HG02943 (cell line): ENCODE measurements around the gene SLC35F3.

Experiments used
- ATAC-seq: cut with Tn5 transposase; IDR thresholded peaks from one replicate; pipeline ENCODE4 v1.9.1; 2021; ENCODE audit warnings: mild to moderate bottlenecking, low read depth, moderate library complexity; ENCODE audit not compliant: unreplicated experiment

SLC35F3 gene

DNA sequence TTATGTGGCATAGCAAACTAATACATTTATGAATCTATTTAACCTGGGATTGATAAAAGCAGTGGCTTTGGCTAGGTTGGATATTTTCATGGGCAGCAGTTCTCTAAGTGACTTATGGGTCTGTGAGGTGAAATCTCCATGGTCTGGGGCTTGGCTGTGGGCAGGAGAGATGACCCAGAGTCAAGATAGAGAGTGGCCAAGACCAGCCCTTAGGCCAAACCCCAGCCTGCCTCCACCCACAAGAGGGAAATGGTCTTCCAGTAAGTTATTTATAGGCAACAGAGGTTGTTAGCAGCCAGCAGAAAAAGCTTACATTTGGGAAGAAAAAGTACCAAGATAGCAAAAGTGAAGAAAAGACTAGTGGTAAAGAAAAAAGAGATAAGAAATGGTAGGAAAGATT, 61.4 kb downstream of the SLC35F3 start:
- ATAC-seq = no peak

DNA sequence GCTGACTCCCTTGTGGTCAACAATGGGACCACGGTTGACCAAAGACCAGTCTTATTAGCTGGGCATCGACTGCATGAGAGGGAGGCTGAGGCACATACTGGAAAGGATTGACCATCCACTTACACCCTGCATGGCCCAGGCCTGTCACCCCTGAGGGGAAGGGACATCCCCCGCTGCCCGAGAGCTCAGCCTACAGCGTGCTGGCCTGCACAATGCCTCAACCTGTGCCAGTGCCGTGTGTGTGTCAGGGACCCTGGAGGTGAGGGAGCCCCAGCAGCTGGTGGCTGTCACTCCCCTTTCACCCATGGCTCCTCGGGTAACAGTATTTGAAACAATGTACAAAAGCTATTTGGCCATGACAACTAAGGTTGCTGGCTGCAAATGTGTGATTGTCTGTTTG, 67.3 kb downstream of the SLC35F3 start:
- no peak for ATAC-seq

GRCh38 chr1:233972563-233972950, 68.1 kb downstream of the SLC35F3 start:
- no peak for ATAC-seq

- ATAC-seq = no peak
Observed at GRCh38 chr1:233972951-233973635, 68.6 kb downstream of the SLC35F3 start.

DNA sequence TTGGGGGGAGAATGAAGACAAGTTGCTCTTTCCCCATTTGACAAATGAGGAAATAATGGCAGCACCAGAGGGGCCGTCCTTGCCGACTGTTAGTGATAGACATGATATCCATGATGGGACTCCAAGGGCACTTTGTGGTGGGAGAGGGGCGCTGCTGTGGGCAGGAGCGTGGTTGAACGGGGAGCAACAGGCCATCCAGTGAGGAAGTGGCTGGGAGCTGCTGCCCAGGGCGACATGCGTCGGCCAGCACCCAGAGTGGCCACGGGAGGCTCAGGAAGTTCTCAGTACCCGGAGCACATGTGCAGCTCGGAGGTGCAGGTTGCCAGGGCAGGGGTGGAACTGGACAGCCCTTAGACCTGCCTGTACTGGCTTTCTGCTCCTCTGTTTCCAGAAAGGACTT, 71.0 kb downstream of the SLC35F3 start:
- ATAC-seq = no peak

DNA sequence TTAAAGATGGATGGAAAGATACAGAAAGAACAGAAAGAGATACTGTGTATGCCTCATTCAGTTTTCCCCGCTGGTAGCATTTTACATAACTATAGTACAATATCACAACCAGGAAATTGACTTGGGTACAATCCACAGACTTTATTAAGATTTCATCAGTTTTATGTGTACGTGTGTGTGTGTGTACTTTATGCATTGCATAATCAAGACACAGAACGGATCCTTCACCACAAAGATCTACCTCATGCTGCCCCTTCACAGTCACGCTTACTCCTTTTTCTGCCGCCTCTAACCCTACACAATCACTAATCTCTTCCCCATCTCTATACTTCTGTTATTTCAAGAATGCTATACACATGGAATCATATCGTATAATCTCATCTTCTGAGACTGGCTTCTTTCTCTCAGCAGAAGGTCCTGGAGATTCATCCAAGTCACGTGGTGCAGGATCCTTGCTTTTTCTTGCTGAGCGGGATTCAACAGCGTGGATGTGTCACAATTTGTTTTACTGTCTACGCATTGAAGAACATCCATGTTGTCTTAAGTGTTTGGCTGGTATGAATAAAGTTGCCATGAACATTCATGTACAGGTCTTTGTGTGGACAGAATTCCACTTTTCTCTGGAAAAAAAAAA, 76.7 kb downstream of the SLC35F3 start:
- ATAC-seq = no peak

DNA sequence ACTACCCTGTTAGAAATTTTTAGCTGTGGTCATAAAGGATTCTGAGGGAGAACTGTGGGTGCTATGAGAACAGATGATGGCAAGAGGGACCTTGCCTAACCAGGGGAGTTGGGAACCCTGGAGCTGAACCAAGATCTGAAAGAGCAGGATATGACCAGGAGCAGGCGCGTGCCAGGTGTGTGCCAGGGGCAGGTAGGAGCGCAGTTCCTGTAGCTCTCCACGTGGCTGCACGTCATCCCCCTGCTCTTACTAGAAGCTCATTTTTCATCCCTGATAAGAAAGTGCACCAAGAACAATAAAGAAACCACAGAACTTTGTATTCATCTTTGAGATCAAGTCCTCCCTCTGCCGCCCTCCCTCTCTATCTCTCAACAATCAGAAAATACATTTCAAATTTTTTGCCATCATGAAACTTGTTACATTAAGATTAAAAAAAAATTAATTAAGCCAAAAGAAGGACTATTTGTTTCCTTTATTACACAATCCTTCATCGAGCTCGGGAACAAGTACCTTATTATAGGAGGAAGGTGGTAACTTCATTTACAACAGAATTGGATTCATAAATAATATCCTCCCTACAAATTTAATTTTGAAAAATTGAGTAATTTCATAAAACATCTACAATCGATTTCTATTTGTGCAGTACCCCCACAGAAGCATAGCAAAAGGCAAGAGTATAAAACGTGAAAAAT, 78.5 kb downstream of the SLC35F3 start:
- ATAC-seq = no peak

- no peak for ATAC-seq
Observed at GRCh38 chr1:233983811-233984210, 79.3 kb downstream of the SLC35F3 start.

DNA sequence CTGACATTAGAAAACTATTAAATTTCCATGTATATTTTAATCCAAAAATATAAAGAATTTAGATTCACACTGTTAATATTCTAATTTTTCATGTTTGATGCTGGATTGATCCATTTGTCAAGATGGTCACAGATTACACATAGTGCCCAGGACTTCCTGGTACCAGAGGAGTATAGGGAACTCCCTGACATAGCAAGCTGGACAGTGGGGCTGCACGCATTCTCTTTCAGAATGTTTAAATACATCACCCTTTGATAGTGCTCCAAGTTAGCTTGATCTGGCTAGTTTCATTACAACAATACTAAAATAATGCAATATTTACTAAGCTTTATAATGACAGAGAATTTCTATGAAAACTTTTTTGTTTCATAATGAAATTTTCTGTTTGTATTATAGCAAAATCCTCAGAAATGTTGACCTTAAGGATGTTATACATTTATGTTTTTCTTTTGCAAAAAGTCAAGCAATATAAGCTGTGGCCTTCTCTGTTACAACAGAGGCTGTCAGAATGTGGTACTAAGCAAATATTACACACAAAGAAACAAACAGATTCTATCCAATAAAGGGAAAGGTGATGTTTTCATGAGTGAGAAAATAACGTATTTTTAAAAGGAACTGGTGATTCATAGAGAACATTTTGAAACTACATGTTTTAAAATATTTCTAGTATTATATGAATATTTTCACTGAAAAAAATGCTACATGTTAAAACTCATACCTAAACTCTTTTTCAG, 84.7 kb downstream of the SLC35F3 start:
- no peak for ATAC-seq

GRCh38 chr1:233990486-233990885, 86.0 kb downstream of the SLC35F3 start:
- ATAC-seq = no peak

GRCh38 chr1:233993651-233994050, 89.2 kb downstream of the SLC35F3 start:
- no peak for ATAC-seq

- no peak for ATAC-seq
Observed at GRCh38 chr1:233994112-233994511, 89.6 kb downstream of the SLC35F3 start.

DNA sequence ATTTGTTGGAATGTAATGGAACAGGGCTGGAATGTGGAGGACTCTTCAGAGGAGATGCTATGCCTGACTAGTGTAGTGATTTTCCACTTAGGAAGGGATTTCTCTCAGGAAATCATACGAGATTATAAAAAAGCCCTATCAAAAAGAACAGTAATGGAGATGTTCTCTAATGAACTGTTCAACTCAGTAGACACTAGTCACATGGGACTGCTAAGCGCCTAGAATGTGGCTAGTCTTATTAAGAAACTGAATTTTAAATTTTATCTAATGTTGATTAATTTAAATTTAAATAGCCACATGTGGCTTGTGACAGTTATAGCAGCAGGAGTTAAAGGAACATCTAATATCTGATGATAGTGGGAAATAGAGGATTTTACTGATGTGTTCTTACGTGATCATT, 94.0 kb downstream of the SLC35F3 start:
- no peak for ATAC-seq

GRCh38 chr1:233998891-233999290, 94.4 kb downstream of the SLC35F3 start:
- ATAC-seq = no peak

DNA sequence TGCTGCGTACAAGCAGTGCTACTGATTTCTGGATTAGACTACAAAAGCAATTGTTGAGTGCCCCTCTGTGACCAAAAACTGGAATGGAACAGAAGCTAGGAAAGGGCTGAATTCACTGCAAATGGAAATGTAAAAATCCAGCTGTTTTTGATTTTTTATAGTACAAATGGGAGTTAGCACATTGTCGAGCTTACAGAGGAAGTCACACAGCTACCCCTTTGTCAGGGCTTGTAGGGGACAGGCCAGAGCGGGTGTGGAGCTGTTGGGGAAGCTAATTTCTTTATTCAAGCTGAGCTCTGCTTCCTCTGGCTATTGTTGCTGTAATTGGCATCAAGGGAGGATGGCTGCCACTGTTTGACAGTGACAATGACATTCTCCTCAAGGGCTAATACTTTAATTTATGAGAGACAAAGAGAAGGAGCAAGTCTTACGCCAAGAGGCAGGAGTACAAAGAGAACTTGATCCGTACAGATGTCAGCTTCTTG, 96.1 kb downstream of the SLC35F3 start:
- no peak for ATAC-seq

DNA sequence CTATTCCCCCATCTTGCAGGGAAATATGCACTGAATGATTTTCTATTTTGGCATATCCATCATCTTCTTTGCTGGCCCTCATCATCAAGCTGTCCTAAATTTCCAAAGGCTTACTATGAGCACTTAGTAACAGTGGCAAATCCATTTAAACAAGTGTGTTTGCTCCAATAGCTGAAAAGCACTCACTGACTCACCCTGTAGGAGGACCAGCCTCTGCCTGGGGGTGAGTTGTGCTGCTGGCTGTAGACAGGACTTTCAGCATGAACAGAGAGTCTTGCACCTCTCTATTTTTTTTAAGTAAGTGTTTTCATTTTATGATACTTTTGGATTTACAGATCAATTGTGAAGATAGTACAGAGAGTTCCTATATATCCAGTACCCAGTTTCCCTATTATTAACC, 97.3 kb downstream of the SLC35F3 start:
- no peak for ATAC-seq

GRCh38 chr1:234004591-234004990, 100.1 kb downstream of the SLC35F3 start:
- ATAC-seq = no peak

DNA sequence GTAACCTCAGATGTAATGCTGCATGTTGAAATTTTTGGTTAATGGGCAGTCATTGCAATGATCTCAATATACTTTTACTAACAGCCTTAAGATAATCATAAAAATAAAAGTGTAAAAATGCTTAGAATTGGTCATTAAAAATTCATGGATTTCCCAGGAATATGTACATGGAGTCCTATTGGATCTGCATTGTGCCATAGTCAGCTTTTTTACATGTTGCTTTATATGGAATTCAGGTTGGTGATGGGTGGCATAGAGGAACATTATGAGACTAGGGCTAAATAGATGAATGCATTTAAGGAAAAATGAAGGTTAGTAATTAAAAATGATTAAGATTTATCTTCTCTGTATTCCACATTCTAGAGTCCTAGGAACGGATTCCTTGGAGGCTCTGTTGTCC, 103.2 kb downstream of the SLC35F3 start:
- no peak for ATAC-seq

- ATAC-seq = no peak
Observed at GRCh38 chr1:234008591-234008990, 104.1 kb downstream of the SLC35F3 start.

- no peak for ATAC-seq
Observed at GRCh38 chr1:234009668-234010067, 105.2 kb downstream of the SLC35F3 start.

- no peak for ATAC-seq
Observed at GRCh38 chr1:234014208-234014607, 109.7 kb downstream of the SLC35F3 start.
